ENCODE data around the gene PRKACA.
A peak's percentile ranks its signal among the peaks of the same experiment; 100 is the strongest.
"Not testable (repeated sequence)": the region's sequence is repeated elsewhere in the genome, so short reads cannot be mapped to it uniquely, and the experiment has no call there.

PRKACA gene

GRCh38 chr19:14147797-14148605, 30.4 kb upstream of the PRKACA start:
- DNase-seq, result peak; percentile 65

- no peak for DNase-seq
Observed at GRCh38 chr19:14146789-14147216, 29.2 kb upstream of the PRKACA start.

- not testable (repeated sequence) for DNase-seq
Observed at GRCh38 chr19:14146169-14146568, 28.6 kb upstream of the PRKACA start.

- no peak for DNase-seq
Observed at GRCh38 chr19:14145381-14145780, 27.8 kb upstream of the PRKACA start.

GRCh38 chr19:14142262-14143190, 25.0 kb upstream of the PRKACA start:
- DNase-seq, result no peak

GRCh38 chr19:14141041-14141440, 23.5 kb upstream of the PRKACA start:
- no peak for DNase-seq

GRCh38 chr19:14139944-14140343, 22.4 kb upstream of the PRKACA start:
- no peak for DNase-seq

- no peak for DNase-seq
Observed at GRCh38 chr19:14138576-14139265, 21.2 kb upstream of the PRKACA start.

- DNase-seq, result peak; percentile 99
Observed at GRCh38 chr19:14136509-14137281, 19.1 kb upstream of the PRKACA start, which contains the start of gene ASF1B. TSS of gene ASF1B (minus strand) at chr19:14136589. CDS start at chr19:14136456, 133 bp downstream.

- DNase-seq, result no peak
Observed at GRCh38 chr19:14135985-14136508, 18.5 kb upstream of the PRKACA start.

- no peak for DNase-seq
Observed at GRCh38 chr19:14135355-14135754, 17.8 kb upstream of the PRKACA start.

GRCh38 chr19:14127929-14128509, 10.5 kb upstream of the PRKACA start:
- DNase-seq, result no peak

- no peak for DNase-seq
Observed at GRCh38 chr19:14127176-14127575, 9.6 kb upstream of the PRKACA start.

- DNase-seq, result no peak
Observed at GRCh38 chr19:14122924-14123323, 5.4 kb upstream of the PRKACA start.

GRCh38 chr19:14120497-14120780, 2.9 kb upstream of the PRKACA start:
- no peak for DNase-seq

GRCh38 chr19:14119644-14120496, 2.3 kb upstream of the PRKACA start:
- no peak for DNase-seq

GRCh38 chr19:14119146-14119545, 1.6 kb upstream of the PRKACA start:
- DNase-seq, result no peak

- DNase-seq, result peak; percentile 60
Observed at GRCh38 chr19:14118165-14119051, 846 bp upstream of the PRKACA start.

GRCh38 chr19:14116918-14117578, 514 bp downstream of the PRKACA start:
- peak; percentile 12 for DNase-seq
